DOHH2 (cell line): ENCODE measurements around the gene CASKIN1.
"Not testable (repeated sequence)": the region's sequence is repeated elsewhere in the genome, so short reads cannot be mapped to it uniquely, and the experiment has no call there.

Experiments
- H3F3A ChIP-seq: fragments of 200-600 bp; sonication (generic), shearing (Covaris generic); 2 replicates; pipeline ENCODE4 v1.6.0; 2016; ENCODE audit warnings: antibody characterized with exemption, mild to moderate bottlenecking; ENCODE audit not compliant: control insufficient read depth, insufficient read depth
- H3K27ac ChIP-seq: fragments of 200-600 bp; sonication (generic); 2 replicates; pipeline ENCODE4 v1.5.1; 2014; ENCODE audit warnings: low read depth, mild to moderate bottlenecking, low read length, moderate library complexity
- H3K27me3 ChIP-seq: fragments of 200-600 bp; sonication (generic); 2 replicates; pipeline ENCODE4 v1.6.1; 2014; ENCODE audit warnings: mild to moderate bottlenecking, low read length, mixed read lengths; ENCODE audit not compliant: control insufficient read depth
- H3K36me3 ChIP-seq: fragments of 200-600 bp; sonication (generic); 2 replicates; pipeline ENCODE4 v1.6.1; 2014; ENCODE audit warnings: mild to moderate bottlenecking, low read length, moderate library complexity, mixed read lengths; ENCODE audit not compliant: control insufficient read depth
- H3K4me1 ChIP-seq: fragments of 200-600 bp; sonication (generic); 2 replicates; pipeline ENCODE4 v1.6.1; 2014; ENCODE audit warnings: mild to moderate bottlenecking, low read length, mixed read lengths; ENCODE audit not compliant: control insufficient read depth
- H3K4me2 ChIP-seq: fragments of 200-600 bp; sonication (generic); 2 replicates; pipeline ENCODE4 v1.6.0; 2014; ENCODE audit warnings: mild to moderate bottlenecking, low read length, moderate library complexity
- H3K4me3 ChIP-seq: fragments of 200-600 bp; sonication (generic); 2 replicates; pipeline ENCODE4 v1.5.1; 2014; ENCODE audit warnings: mild to moderate bottlenecking, low read length, mixed read lengths
- H3K79me2 ChIP-seq: fragments of 200-600 bp; sonication (generic); 2 replicates; pipeline ENCODE4 v1.6.1; 2014; ENCODE audit warnings: mild to moderate bottlenecking, low read length, mixed read lengths; ENCODE audit not compliant: control insufficient read depth
- H3K9me2 ChIP-seq: fragments of 200-600 bp; sonication (generic); replicated peaks from 2 replicates; pipeline ENCODE4 v1.6.1; 2014; ENCODE audit warnings: mild to moderate bottlenecking, low read length, mixed read lengths; ENCODE audit not compliant: control insufficient read depth
- H3K9me3 ChIP-seq: fragments of 200-600 bp; sonication (generic); 2 replicates; pipeline ENCODE4 v1.6.1; 2014; ENCODE audit warnings: antibody characterized with exemption, low read length, mixed read lengths; ENCODE audit not compliant: control insufficient read depth, insufficient read depth
- H4K20me1 ChIP-seq: fragments of 200-600 bp; sonication (generic); 2 replicates; pipeline ENCODE4 v1.6.0; 2014; ENCODE audit warnings: low read depth, mild to moderate bottlenecking, antibody characterized with exemption, low read length, moderate library complexity; ENCODE audit not compliant: control insufficient read depth, insufficient read depth
- CTCF ChIP-seq: fragments of 200-600 bp; sonication (generic); IDR thresholded peaks from one replicate; pipeline ENCODE4 v1.5.1; 2014; ENCODE audit warnings: antibody characterized with exemption, mild to moderate bottlenecking, low read depth, low read length; ENCODE audit not compliant: poor library complexity, severe bottlenecking
- EZH2phosphoT487 ChIP-seq: fragments of 200-600 bp; sonication (generic); IDR thresholded peaks from 2 replicates; pipeline ENCODE4 v1.6.1; 2017; ENCODE audit warnings: borderline replicate concordance, mild to moderate bottlenecking, antibody characterized with exemption, low read length, moderate library complexity, mixed read lengths

CASKIN1 gene

DNA sequence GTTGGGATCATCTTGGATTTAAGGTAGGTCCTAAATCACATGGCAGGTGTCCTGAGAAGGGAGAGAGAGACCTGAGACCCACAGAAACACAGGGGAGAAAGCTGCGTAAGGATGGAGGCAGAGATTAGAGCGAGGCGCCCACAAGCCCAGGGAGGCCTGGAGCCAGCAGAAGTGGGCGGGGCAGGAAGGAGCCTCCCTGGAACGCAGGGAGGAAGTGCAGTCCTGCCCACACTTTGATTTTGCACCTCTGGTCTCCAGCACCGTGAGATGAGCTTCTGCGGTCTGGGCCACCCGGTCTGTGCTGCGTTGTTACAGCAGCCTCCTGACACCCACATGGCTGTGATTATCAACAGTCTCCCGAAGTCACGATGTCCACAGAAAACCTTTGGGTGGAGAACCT is 46.2 kb upstream of the CASKIN1 start:
- Histone ChIP-seq H3K27me3 (no peaks in the 10 kb centered on the region), H3K9me2 (no peaks in the 10 kb centered on the region), H3F3A (peaks cover 15% of the 10 kb centered on the region; the same call in 1 of the 2 replicates), H3K27ac (no peak overlapping the region), H3K4me2 (no peak overlapping the region), H3K36me3 (peaks cover 58% of the 10 kb centered on the region), H4K20me1 (no peaks in the 10 kb centered on the region), H3K4me3 (no peak overlapping the region), H3K79me2 (no peaks in the 10 kb centered on the region), H3K9me3 (no peaks in the 10 kb centered on the region), H3K4me1 (no peaks in the 10 kb centered on the region)
- TF ChIP-seq EZH2phosphoT487, result no peak
- no peak for TF ChIP-seq CTCF

GRCh38 chr16:2240331-2240730 is 43.9 kb upstream of the CASKIN1 start:
- not testable (repeated sequence) for H3K9me2 ChIP-seq, H3K27me3 ChIP-seq, H3K4me1 ChIP-seq, H3K27ac ChIP-seq, H3K9me3 ChIP-seq, H3K79me2 ChIP-seq, H3K4me2 ChIP-seq, H4K20me1 ChIP-seq, H3K4me3 ChIP-seq
- peaks cover 51% of the 10 kb centered on the region for H3K36me3 ChIP-seq
- H3F3A ChIP-seq, result peaks cover 15% of the 10 kb centered on the region; the same call in 1 of the 2 replicates

DNA sequence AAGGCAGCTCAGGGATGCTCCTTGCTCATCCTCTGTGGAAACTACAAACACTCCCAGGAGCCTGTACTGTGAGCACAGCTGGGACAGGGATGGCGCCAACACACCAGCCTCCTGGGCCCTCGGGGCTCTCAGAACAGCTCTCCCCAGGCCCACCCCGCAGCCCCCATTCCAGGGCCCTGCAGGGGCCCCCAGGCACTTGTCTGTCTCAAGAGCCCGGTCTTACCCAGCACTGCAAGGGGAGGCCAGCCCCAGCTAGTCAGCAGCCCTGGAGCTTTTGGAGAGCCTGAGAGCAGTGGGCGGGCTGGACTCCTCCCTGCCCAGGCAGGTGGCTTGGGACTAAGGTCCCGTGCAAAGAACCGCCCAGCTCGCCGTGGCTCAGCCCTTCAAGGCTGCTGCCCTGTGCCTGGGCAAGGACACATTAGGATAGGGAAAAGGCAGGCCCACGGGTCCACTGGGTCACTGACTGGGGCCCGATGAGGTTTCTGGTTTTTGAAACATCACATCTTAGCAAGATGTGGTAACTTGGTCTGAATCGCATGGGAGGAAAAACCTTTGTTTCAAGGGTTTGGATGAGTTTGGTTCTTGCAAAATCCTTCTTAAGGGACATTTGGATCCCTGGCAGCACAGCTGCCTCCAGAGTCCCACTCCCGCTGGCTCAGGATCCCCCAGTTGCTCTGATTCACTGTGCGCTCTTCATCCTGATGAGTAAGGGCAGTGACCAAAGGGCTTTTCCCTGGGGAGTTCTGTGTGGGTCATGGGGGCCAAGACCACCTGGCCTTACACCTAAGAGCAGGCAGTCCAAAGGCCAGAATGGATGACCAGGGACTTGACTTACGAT is 42.7 kb upstream of the CASKIN1 start:
- Histone ChIP-seq H3K9me3 (no peaks in the 10 kb centered on the region), H3K27ac (no peak overlapping the region), H3K79me2 (no peaks in the 10 kb centered on the region), H3K36me3 (peaks cover 49% of the 10 kb centered on the region), H3K9me2 (no peaks in the 10 kb centered on the region), H3K4me1 (no peaks in the 10 kb centered on the region), H3K4me2 (no peak overlapping the region), H3K27me3 (no peaks in the 10 kb centered on the region), H4K20me1 (no peaks in the 10 kb centered on the region), H3F3A (peaks cover 15% of the 10 kb centered on the region; the same call in 1 of the 2 replicates), H3K4me3 (no peak overlapping the region)
- TF ChIP-seq EZH2phosphoT487 (no peak), CTCF (no peak)

DNA sequence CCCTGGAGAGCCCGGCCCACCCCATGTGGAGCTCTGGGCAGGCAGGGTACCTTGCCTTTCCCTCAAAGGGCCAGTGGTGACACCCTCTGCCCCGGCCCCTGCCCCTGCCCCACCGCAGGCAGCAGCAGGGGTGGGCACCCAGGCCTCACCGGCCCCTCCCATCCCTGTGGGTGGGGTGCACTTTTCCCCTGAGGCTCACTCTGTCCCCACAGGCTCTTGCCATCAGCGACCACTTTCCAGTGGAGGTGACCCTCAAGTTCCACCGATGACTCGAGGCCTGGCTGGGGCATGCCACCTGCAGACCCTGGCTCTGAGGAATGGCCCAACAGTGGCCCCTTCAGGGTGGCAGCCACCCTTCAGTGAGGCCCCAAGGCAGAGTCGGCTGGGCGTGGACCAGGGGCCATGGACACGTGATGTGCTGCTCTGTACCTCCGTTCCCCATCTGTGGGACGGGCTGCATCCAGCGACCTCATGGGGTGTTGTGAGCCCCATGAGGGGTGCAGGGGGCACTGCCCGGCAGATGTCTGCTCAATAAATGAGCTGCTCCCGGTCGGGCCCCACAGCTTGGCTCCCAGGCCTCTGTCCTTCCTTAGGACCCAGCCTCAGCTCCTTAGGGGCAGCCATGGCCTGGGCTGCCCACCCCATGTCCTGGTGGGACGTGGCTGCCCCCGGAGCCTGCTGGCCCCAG is 41.9 kb upstream of the CASKIN1 start:
- H3K4me1 ChIP-seq, result no peaks in the 10 kb centered on the region
- no peaks in the 10 kb centered on the region for H3K9me3 ChIP-seq
- TF ChIP-seq EZH2phosphoT487 (no peak), CTCF (no peak)
- H3K27ac ChIP-seq, result no peak overlapping the region
- H3F3A ChIP-seq, result peaks cover 15% of the 10 kb centered on the region; the same call in 1 of the 2 replicates
- no peaks in the 10 kb centered on the region for H3K27me3 ChIP-seq
- no peaks in the 10 kb centered on the region for H4K20me1 ChIP-seq
- no peak overlapping the region for H3K4me3 ChIP-seq
- no peaks in the 10 kb centered on the region for H3K9me2 ChIP-seq
- no peaks in the 10 kb centered on the region for H3K79me2 ChIP-seq
- no peak overlapping the region for H3K4me2 ChIP-seq
- peaks cover 48% of the 10 kb centered on the region for H3K36me3 ChIP-seq
